HG02759 (cell line): ENCODE measurements around the gene ZNF593.

Source experiments
- ATAC-seq: cut with Tn5 transposase; IDR thresholded peaks from one replicate; pipeline ENCODE4 v1.9.1; 2021; ENCODE audit warnings: mild to moderate bottlenecking, moderate library complexity; ENCODE audit not compliant: unreplicated experiment

ZNF593 gene

DNA sequence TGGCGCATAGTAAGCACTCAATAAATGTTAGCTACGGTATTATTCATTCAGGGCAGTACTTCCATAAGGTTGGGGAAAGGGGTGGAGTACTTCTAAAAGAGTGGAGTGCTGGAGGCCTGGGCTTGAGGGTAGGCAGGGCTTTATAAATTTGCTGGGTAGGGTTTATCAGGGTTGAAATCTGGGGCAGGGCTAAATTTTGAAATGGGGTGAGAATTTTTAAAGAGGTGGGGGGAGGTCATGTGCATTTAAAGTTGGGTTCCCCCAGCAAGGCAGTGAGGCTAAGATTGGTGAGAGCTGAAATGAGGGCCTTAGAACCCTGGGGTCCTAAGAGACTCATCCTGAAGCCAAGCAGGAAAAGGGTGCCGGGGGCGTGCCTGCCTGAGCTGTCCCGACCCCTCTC, 30.7 kb downstream of the ZNF593 start:
- no peak for ATAC-seq

DNA sequence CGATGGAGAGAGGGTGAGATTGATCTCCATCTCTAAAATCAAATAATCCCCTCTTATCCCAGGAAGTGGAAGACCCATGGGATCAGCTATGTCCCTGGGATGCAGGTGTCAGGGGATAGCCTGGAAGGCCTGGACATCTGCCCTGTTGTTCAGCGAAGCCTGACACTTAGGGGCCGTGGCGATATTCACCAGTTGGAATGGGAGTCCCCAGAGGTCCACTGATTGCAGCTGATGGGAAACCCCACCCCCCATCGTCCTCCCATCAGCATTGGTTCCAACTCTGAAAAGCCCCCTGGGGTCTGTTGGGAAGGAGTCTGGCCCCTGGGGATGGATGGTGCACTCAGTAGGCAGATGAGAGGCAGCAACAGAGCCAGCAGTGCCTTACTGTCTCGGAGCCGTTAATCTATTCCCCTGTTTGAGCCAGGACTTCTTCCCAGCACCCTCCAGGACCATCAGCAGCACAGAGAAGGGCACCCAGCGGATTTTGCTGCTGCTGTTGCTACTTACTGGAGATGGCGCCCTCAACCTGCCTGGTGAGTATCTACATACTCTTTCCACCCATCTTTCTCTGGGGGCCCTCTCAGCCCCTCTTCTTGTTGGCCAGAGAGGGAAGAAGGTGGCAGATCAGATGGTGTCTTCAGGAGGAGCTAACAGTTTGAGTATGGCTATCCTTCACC, 34.1 kb downstream of the ZNF593 start:
- ATAC-seq: no peak

DNA sequence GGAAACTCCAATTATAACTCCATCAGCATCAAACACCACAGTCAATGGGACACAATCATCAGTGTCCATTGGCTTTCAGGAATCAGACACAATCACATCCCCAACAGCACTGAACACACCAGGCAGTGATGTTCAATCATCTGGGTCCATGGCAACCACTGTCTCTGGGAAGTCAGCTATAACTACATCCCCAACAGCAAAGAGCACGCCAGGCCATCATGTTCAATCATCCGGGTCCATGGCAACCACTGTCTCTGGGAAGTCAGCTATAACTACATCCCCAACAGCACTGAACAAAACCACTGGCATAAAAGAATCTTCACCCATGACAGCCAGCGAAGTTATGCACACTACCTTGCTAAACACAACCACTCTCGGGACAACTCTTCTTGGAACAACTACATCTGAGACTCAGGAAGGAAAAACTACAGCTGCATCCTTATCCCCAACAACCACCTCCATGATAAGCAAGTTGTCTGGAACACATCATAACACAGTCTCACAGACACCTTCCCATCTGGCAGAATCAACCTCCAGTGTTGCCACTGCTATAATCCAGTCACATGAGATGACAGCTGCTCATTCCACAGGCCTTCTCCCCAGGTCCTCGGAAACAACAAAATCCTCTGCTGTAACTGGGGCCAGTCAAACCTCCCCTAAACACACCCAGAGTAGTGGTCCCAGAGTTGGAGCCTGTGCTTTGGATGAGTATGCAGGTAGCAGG, 40.6 kb downstream of the ZNF593 start:
- ATAC-seq: no peak

DNA sequence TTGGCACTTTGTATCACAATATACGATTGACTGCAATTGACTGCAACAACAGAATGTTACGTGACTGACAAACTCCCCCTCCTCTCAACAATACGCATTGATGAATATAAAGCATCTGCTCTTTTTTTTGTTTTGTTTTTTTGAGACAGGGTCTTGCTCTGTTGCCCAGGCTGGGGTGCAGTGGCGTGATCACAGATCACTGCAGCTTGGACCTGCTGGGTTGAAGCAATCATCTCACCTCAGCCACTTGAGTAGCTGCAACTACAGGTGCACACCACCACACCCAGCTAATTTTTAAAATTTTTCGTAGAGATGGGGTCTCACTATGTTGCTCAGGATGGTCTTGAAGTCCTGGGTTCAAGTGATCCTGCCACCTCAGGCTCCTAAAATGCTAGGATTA, 43.0 kb downstream of the ZNF593 start:
- no peak for ATAC-seq

DNA sequence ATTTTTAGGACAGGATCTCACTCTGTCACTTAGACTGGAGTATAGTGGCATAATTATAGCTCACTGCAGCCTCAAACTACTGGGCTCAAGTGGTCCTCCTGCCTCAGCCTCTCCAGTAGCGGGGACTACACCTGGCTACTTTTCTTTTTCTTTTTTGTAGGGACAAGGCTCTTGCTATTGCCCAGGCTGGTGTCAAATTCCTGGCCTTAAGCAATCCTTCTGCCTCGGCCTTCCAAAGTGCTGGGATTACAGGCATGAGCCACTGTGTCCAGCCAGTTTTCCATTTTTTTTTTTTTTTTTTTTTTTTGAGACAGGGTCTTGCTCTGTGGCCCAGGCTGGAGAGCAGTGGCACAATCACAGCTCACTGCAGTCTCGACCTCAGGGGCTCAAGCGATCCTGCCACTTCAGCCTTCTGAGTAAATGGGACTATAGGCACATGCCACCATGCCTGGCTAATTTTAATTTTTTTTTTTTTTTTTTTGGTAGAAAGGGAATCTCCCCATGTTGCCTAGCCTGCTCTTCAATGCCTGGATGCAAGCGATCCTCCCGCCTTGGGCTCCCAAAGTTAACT, 43.7 kb downstream of the ZNF593 start:
- ATAC-seq: no peak

DNA sequence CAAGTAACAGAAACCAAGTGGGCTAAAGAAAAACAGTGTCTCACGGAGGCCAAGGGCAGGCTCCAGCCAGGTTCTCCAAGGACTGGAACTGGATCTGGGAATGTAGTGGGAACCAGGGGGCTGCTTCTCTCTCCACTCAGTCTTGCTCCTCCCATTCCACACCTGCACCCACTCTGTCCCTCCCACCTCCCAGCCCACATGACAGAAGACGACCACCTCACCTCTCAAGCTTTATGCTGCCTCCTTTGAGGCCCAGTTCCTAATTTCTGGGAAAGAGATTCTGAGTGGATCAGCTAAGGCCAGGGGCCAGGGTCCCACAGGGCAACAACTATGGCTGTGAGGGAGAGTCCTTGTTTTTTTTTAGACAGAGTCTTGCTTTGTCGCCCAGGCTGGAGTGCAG, 45.5 kb downstream of the ZNF593 start:
- no peak for ATAC-seq

DNA sequence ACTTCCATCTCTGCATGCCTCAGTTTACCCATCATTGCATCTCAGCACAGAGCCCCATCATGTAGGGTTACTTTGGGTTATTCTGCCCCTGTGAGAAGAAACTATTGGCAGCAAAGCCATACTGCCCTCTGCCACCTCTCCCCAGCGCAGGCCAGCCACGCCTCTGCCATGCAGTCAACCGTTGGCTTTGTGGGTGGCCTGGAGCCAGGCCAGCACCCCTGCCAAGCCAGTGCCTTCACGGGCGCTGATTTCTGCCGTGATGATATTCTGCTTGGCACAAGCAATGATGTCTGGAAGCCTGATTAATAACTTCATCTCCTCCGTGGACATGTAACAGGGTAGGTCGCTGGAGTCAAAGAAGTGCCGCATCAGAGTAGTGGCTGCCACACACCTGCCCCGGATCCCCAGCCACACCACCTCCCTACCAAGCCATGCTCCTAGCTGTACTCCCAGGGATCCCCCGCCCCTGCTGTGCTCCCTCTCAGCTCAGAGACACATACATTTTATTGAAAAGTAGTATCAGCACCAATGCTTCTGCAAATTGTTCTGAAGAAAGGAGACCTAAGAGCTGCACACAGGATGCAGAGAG, 49.3 kb downstream of the ZNF593 start:
- ATAC-seq: no peak
